GM12891 (cell line): ENCODE data around the gene SERPINB3.

Experiments
- POLR2AphosphoS5 ChIP-seq: IDR thresholded peaks from 2 replicates; pipeline ENCODE4 v1.6.1; 2011; ENCODE audit warnings: low read depth, low read length, control low read depth
- TAF1 ChIP-seq: IDR thresholded peaks from 2 replicates; pipeline ENCODE4 v1.6.1; 2011; ENCODE audit warnings: low read depth, low read length, control low read depth

- TF ChIP-seq TAF1 (no peak), POLR2AphosphoS5 (no peak)
Measured at GRCh38 chr18:63700501-63700900, 38.8 kb upstream of the SERPINB3 start.
